ENCODE data around the gene CLDN16.

CLDN16 gene

DNA sequence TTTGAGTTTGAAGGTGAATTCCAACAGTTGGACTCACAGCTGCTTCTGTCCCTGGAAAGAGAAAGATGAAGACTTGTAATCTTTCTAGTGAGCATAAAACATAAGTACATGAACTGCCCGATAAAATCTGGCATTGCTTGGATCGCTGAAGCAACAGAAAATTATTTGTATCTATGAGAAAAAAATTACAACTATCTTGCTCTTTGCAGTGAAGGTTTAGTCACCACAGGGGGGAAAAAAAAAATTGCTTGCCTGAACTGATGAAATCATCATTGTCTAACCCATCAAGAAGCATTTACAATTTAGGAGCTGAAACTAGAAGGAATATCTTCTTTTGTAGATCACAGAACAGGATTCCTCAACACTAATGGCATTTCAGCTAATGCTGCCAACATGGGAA lies 41.7 kb downstream of the CLDN16 start:
- TF ChIP-seq, protein P1, sequence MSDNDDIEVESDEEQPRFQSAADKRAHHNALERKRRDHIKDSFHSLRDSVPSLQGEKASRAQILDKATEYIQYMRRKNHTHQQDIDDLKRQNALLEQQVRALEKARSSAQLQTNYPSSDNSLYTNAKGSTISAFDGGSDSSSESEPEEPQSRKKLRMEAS (IDR thresholded peaks at IDR 0.05), result no peak
- no peak for TF ChIP-seq FOXM1 (IDR thresholded peaks at IDR 0.05; ENCODE audit: borderline replicate concordance, low read depth)
- no peak for TF ChIP-seq TCF12 (IDR thresholded peaks at IDR 0.05; ENCODE audit: low read depth)
- TF ChIP-seq CEBPB (IDR thresholded peaks at IDR 0.05), result no peak
- TF ChIP-seq TAF1 (IDR thresholded peaks at IDR 0.05; ENCODE audit: low read depth), result no peak
- TF ChIP-seq, protein P2, sequence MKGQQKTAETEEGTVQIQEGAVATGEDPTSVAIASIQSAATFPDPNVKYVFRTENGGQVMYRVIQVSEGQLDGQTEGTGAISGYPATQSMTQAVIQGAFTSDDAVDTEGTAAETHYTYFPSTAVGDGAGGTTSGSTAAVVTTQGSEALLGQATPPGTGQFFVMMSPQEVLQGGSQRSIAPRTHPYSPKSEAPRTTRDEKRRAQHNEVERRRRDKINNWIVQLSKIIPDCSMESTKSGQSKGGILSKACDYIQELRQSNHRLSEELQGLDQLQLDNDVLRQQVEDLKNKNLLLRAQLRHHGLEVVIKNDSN (IDR thresholded peaks at IDR 0.05), result no peak
- no peak for TF ChIP-seq CREB1 (IDR thresholded peaks at IDR 0.05; ENCODE audit: low read depth)
- no peak for TF ChIP-seq YY1 (IDR thresholded peaks at IDR 0.05; ENCODE audit: low read depth)
- TF ChIP-seq ZBTB7A (IDR thresholded peaks at IDR 0.05; ENCODE audit: low read depth), result no peak

- TF ChIP-seq, protein P2 (IDR thresholded peaks at IDR 0.05), result no peak
- TF ChIP-seq ZBTB7A (IDR thresholded peaks at IDR 0.05; ENCODE audit: low read depth), result no peak
- no peak for TF ChIP-seq TAF1 (IDR thresholded peaks at IDR 0.05; ENCODE audit: low read depth)
- TF ChIP-seq CREB1 (IDR thresholded peaks at IDR 0.05; ENCODE audit: low read depth), result no peak
- TF ChIP-seq EP300 (IDR thresholded peaks at IDR 0.05; ENCODE audit: borderline replicate concordance), result no peak
- TF ChIP-seq NFIC (IDR thresholded peaks at IDR 0.05), result no peak
- TF ChIP-seq TCF12 (IDR thresholded peaks at IDR 0.05; ENCODE audit: low read depth), result no peak
- TF ChIP-seq RAD21 (IDR thresholded peaks at IDR 0.05; ENCODE audit: low read depth), result no peak
- no peak for TF ChIP-seq TEAD4 (IDR thresholded peaks at IDR 0.05)
- TF ChIP-seq EGR1 (IDR thresholded peaks at IDR 0.05), result no peak
- TF ChIP-seq CEBPB (IDR thresholded peaks at IDR 0.05), result no peak
- no peak for TF ChIP-seq YY1 (IDR thresholded peaks at IDR 0.05; ENCODE audit: low read depth)
- no peak for TF ChIP-seq REST (IDR thresholded peaks at IDR 0.05; ENCODE audit: low read depth)
- no peak for TF ChIP-seq FOXM1 (IDR thresholded peaks at IDR 0.05; ENCODE audit: borderline replicate concordance, low read depth)
These were observed 42.9 kb downstream of the CLDN16 start for GRCh38 chr3:190430906-190431305.

DNA sequence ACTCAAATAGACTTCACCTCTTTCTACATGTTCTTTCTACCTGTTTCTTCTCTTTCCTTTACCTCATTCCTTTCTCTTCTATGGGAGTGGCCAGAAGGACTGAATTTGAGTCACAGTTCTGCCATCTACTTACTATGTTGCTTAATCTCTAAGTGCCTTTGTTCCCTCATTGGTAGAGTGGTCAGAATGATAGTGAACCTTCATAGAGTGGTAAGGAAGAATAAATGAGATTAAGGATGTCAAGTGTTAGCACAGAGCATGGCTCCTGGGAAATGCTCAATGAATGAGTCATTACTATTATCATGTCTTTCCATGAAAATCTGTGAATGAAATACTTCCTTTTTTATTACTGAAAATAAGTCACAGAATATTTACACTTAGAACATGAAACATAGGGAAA lies 44.3 kb downstream of the CLDN16 start:
- TF ChIP-seq REST (IDR thresholded peaks at IDR 0.05; ENCODE audit: low read depth) (no peak), TEAD4 (IDR thresholded peaks at IDR 0.05) (no peak), ZBTB7A (IDR thresholded peaks at IDR 0.05; ENCODE audit: low read depth) (no peak), TCF12 (IDR thresholded peaks at IDR 0.05; ENCODE audit: low read depth) (no peak), NFIC (IDR thresholded peaks at IDR 0.05) (no peak), EGR1 (IDR thresholded peaks at IDR 0.05) (no peak), FOXM1 (IDR thresholded peaks at IDR 0.05; ENCODE audit: borderline replicate concordance, low read depth) (no peak)

GRCh38 chr3:190433626-190434025 lies 45.7 kb downstream of the CLDN16 start:
- no peak for TF ChIP-seq ZBTB7A (IDR thresholded peaks at IDR 0.05; ENCODE audit: low read depth)
- TF ChIP-seq, protein P1 (IDR thresholded peaks at IDR 0.05), result no peak
- TF ChIP-seq NFIC (IDR thresholded peaks at IDR 0.05), result no peak
- TF ChIP-seq EP300 (IDR thresholded peaks at IDR 0.05; ENCODE audit: borderline replicate concordance), result no peak

DNA sequence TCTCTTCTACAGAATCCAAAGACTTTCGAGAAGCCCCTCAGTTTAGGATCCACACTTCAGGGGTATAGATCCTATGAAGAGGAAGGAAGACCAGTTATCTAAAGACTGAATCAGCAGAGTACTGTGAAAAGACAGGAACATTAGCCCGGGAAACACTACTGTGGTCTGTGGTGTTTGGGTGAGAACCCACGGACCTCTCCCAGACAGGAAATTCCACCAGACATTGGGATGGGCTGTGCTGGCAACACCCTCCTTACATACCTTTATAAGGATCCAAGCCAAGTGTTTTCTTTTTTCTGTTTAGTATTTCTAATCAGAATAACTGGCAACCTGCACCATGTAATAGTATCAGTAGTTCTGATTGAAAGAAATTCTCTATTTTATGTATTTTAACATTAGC lies 47.7 kb downstream of the CLDN16 start:
- no peak for TF ChIP-seq CREB1 (IDR thresholded peaks at IDR 0.05; ENCODE audit: low read depth)
- no peak for TF ChIP-seq TCF12 (IDR thresholded peaks at IDR 0.05; ENCODE audit: low read depth)
- no peak for TF ChIP-seq REST (IDR thresholded peaks at IDR 0.05; ENCODE audit: low read depth)
- TF ChIP-seq FOXM1 (IDR thresholded peaks at IDR 0.05; ENCODE audit: borderline replicate concordance, low read depth), result no peak

All from Ishikawa (cell line).